Activated CD4-positive, alpha-beta T cell treated with anti-CD3 and anti-CD28 coated beads, Interleukin-2, amount 50 U/mL, for 24 hours (primary cell): Measurements from ENCODE around the gene SPATA20.

Experiments
- DNase-seq, 2 donors: peaks; one replicate each; pipeline ENCODE4 v3.0.0-alpha.2; 2020; ENCODE audit warnings: low read depth in 1 of 2, low spot score in 1 of 2

Gene SPATA20

DNA sequence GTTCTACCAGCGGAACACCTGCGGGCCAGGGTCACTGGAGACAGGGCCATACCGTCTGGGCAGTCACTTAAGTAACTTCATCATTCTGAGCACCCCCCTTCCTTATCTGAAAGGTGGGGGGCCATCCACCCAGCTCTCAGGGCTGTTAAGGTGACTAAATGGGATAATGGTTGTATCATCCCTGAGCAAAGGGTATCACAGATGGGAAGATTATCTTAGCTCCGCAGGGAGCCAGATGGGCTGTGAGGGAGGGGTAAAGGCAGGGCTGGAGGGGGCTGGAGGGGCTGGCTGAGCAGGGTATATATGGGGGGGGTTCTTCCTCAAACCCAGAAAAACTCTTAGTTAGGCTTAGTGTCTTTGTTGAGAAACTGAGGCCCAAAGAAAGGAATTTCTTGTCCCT lies 10.7 kb downstream of the SPATA20 start:
- DNase-seq = no peak

DNA sequence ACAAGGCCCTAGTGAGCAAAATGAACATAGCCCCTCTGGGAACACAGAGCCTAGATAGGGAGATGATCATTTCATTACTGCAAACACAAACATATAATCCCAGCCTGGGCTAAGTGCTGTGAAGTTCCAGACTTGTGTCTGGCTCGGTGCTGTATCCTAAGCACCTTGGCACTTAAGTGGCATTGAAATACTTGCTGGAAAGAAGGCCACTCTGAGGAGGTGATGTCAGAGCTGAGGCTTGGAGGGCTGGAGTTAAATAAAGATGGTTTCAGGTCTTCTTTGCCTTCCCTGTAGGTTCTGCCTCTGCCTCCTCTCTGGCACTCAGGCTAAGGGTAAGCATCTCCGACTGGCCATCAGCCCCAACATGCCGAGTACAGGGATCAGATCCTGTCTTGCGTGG lies 11.1 kb downstream of the SPATA20 start:
- DNase-seq = no peak

DNA sequence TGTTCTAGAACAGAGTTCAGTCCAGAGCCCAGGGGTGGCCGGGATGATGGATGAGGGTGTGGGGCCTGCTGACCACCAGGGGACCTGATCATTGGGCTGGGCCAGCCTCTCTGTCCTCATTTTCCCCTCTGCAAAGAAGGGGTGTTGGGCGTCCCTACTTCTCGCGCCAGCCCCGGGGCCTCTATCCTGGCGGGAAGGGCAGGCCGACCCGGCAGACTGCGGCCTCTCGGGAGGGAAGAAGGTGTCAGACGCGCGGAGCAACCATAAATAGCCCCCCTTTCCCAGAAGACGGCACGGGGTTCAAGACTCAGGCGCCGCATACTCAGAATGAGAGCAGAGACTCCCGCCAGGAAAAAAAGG lies 11.6 kb downstream of the SPATA20 start:
- no peak for DNase-seq

DNA sequence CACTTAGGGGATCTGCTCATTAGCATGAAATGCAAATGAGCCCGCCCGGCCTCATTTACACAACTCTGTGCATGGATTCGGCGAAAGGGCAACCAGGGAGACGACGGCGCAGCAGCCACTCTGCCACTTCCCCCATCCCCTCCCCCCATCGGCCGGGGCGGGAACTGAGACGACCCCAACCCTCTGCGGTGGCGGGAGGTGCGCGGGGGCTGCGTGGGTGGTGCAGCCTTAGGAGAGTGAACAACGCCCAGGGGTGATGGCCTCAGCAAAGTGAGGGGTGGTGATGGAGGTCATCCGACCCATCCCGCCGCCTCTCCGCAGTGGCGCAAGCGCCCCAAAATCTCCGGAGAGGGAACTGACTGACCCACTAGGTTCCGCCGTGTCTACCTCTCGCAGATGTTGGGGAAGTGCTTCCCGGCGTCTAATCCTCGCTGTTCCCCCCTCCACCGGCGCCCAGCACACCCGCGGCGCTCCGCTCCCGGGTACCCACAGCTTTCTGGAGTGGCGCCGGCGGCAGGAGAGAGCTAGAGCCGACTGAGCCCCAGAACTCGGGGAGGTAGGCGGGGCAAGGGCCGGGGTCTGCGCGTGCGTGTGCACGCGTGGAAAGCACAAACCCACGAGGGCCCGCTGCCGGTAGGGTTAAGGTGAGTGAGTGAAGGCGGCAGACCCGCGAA lies 12.1 kb downstream of the SPATA20 start:
- DNase-seq = peak in 1 of 2 donors; percentile 21

DNA sequence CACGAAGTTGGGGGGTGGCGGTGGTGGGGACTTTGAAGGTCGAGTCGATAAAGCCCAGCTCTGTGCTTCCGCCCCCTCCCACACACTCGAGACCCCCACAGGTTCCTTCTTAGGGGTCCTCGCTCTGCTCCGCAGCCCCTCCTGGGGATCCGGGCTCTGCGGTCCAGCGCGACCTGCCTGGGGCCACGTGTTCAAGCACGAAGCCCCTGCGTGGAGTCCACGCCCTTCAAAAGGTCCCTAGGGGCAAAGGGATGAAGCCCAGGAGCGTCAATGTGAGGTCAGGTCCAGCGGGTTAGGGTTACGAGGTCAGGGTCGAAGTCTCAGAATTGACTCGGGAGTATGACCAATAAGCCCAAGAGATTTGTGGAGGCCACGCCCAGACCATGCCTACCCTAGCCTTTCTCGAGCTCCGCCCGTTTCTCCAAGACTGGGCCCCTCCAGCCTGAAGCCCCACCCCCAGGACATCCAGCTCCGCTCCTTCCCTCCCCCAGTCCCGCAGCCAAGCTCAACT lies 12.8 kb downstream of the SPATA20 start:
- no peak for DNase-seq

DNA sequence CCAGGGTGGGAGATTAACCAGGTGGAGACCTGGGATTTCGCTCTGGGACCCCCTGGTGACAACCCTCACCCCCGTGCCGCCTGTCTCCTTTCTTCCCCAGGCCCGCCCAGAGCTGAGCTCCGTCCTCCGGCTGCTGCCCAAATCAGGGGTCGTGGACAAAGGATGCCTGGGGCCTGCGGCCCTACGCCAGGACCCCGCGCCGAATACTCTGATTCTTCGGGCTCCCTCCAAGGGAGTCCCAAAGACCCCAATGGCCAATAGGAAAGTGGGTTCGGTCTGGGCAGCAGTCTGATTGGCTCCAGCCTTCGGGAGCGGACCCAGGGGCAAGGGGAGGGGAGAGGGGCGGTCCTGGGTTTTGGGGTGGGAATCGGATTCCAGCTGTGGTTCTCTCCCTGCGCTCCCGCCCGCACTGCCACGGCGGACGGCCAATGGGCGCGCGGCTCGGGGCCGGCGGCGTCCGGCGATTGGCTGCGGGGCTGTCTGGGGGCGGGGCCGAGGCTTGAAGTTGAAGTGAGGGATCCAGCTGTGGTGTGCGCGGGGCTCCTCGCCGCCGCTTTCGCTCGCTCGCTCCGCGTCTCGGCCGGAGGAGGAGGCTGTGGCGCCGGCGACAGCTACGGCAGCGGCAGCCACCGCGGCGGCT lies 13.3 kb downstream of the SPATA20 start, which contains the start of gene CACNA1G:
TSS of gene CACNA1G (plus strand) at position 531 of the 640 bp plus-strand sequence. CDS start 745 bp downstream, outside the sequence.
- DNase-seq = peak; percentile 73 to 76

DNA sequence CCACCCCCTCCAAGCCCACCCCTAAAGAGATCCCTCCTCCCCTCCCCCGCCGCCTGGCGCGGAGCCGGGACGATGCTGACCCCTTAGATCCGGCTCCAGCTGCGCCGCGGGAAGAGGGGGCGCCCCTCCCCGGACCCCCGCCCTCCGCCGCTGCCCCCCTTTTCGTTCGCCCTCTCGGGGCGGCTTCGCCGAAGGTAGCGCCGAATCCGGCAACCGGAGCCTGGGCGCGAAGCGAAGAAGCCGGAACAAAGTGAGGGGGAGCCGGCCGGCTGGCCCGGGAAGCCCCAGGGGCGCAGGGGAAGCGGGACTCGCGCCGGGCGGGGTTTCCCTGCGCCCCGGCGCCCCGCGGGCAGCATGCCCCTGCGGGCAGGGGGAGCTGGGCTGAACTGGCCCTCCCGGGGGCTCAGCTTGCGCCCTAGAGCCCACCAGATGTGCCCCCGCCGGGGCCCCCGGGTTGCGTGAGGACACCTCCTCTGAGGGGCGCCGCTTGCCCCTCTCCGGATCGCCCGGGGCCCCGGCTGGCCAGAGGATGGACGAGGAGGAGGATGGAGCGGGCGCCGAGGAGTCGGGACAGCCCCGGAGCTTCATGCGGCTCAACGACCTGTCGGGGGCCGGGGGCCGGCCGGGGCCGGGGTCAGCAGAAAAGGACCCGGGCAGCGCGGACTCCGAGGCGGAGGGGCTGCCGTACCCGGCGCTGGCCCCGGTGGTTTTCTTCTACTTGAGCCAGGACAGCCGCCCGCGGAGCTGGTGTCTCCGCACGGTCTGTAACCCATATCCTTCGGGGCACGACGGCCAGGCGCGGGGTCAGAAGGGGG lies 14.2 kb downstream of the SPATA20 start:
- DNase-seq = no peak

DNA sequence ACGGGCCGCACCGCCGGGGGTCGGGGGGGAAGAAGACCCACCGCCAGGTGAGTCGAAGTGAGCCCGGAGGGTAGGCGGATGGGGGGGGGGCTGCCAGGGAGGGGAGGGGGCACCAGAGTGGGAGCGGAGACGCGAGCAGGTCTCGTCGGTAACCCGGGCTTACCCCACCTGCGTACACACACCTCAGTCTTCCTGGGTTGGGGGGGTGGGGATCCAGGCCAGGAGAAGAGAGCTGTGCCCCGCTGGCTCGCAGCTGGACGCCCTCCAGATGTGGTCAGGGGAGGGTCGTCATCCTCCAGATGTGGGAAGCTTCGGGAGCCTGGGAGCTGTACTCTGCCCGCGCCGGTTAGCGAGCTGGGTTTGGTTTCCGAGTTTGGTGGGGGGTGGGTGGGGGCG lies 14.8 kb downstream of the SPATA20 start:
- no peak for DNase-seq

DNA sequence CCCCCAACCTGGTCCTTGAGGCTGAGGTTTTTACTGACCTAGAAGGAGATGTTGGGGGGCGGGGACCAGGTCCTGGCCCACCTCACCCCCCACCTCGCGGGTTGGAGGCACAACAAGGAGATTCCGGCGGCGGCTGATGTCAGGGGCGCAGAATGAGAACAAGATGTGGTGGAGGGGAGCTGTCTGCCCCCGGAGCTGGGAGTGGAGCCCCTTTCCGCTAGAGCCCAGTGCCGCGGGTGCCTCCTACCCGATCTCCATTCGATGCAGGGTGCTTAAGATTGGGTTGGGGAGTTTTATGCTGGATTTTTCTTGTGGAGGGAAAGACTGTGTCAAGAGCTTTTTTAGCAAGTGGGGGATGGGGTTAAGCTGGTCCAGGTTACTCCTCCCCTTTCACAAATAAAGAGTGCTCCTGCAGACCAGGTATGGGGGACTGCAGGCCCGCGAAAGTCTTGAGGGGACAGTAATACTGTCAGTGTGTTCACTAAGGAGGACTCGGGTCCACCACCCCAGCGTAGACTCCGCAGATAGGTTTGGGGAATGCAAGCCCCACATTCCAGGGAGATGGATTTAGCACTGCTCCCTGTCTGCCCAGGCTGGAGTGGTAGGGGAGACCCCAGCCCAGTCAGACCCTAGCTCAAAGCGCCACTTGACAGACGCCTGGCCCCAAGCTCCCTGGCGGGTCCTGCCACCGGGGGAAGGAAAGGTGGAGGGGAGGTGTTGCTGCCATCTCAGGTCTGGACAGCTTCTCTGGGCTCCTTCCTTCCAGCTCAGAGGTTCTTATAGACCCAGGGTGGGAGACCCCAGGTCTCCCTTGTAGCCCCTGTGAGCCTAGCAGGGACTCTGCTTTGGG lies 15.5 kb downstream of the SPATA20 start:
- no peak for DNase-seq

DNA sequence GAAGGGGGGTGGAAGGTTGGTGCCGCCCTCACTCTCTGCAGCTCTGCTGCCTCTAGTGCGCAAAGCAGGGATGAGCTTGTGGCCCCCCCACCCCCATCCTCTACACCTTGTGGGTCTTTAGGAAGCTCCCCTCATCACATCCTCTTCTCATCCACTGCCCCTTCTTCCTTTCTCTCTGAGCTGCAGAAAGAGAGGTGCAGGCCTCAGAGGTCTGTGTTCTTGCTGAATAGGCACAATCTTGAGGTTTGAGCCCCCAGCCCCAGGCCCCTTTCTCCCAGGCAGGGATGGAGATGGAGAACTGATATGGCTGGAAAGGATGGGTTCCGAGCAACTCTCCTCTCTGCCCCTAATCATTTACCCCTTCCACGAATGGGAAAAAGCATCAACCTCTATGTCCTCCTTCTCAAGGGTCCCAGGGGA lies 16.1 kb downstream of the SPATA20 start:
- no peak for DNase-seq

DNA sequence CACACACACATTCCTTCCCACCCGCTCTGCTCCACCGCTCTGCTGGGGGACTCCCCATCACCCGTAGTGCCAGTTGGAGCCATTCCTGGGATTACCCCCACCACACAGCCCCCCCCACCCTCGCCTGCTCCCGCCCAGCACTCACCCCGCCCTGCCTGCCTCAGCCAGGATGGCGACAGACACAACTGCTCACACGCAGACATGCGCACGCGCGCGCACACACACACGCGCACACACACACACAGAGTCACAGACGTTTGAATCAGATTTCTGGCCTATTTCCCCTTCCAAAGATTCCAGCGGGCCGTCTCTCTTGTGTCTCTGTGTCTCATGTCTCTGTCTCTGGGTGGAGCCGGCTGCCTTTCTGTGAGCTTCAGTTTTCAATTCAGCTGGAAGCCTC lies 17.9 kb downstream of the SPATA20 start:
- DNase-seq = no peak

DNA sequence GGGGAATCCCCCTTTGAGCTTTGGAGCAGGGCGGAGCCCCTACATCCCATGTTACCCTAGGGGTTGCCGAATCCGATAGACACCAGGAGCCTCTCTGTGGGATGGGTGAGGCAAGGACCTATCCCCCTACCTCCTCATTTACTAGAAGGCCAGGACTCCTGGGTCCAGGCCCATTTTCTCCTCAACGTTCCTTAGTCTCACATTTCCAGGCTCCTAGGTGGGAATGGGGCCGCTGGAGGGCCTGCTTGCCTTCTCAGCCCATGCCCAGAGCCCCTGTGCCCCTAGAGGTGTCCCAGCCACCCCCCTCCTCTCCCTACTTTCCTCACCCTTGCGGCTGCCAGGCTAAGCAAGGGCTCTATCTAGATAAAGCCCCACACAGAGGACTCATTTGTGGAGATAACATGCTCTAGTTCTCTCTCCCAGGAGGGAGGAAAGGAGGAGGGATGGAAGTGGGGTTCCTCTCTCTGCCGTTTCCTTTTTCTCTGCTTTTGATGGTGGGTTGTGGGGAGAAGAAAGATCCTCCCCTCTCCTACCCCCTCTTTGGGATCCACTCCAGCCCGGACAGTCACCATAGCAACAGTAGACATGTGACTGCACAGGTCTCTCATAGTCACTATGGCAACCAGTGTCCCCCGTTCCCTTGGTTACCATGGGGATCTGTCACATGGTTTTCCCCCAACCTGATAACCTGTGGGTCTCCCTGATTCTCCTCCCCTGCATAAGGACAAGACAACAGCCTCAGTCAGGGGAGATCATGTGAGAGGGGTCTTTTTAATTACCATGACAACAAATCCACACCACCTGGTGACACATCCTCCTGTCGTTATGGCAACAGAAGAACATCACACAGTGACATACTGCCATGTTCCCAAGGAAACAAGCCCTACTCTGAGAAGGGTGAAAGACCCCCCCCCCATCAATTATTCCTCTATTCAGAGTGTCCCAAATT lies 18.7 kb downstream of the SPATA20 start:
- DNase-seq = no peak

DNA sequence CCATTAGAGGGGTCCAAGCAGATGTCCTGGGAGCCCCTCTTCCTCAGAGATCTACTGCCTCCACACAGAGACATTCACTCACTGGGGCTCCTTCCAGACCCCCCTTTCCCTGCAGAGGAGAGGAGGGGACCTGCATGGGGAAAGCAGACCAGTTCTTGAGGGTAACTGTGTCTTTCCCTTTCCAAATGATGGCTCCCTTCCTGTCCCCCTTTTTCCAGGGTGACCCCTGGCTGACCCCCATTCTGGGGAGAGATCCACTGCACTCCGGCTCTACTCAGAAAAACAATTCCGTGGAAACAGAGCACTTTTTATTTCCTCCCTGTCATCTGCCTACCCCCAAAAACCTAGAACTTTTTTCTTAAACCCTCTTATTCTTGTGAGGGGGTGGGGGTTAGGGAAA lies 19.9 kb downstream of the SPATA20 start:
- DNase-seq = no peak

DNA sequence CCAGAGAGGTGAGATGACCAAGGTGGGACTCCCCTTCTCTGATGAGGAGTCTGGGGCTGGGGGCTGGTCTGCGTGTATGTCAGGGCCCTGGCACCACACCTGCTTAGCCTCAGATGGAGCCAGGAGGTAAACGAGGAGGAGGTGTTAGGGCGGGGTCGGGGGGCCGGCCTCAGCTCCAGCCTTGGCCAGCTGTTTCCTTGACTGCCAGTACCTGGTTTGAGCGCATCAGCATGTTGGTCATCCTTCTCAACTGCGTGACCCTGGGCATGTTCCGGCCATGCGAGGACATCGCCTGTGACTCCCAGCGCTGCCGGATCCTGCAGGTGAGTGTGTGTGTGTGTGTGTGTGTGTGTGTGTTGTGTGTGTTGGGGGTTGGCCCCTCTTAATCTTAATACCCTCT lies 21.7 kb downstream of the SPATA20 start:
- DNase-seq = no peak

DNA sequence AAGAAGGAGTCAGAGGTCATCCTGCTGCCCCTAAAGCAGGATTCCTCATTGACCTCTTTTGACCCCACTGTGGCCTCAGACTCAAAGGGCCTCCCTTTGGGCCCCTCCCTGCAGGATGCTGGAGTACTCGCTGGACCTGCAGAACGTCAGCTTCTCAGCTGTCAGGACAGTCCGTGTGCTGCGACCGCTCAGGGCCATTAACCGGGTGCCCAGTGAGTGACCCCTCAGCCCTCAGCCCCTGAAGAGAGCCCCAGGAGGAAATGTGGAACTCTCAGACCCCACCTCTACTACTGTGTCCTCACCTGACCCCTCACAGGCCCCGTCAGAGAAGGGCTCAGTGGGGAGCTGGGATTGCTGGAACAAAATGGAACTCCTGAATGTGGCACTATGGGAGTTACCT lies 22.6 kb downstream of the SPATA20 start:
- no peak for DNase-seq

DNA sequence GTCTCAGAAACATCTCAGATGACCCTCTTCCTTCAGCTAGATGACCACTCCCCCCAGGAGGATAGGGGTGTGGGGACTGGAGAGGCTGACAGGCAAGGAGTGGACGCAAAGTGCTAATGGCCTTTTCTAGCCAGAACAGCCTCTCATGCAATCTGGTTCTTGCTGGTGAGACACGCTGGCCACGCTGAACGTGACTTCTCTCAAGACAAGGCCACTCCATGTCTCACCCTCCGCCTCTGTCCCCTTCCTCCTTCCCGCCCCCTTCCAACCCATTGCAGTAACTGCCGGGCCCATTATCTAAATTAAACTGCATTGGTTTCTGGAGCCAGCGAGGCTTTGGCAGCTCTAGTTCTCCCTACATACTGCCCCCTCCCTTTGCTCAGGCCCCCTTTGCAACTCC lies 23.1 kb downstream of the SPATA20 start:
- DNase-seq = no peak

DNA sequence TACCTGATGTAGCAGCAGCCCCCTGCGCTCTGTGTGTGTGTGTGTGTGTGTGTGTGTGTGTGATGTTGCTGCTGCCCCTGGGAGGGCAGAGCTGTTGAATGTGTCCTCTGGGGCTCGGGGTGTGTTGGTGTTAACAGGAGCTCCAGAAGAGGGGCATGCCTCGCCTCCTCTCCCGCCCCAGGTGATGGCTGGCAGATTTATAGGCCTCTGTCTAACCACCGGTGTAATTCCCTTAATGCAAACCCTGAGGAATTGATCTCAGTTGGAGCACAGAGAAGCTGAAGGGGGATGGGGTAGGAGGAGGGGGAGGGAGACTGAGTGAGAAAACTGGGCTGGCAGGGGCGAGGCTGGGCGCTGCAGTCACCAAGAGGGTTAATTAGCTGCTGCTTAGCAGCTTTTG lies 23.6 kb downstream of the SPATA20 start:
- no peak for DNase-seq

DNA sequence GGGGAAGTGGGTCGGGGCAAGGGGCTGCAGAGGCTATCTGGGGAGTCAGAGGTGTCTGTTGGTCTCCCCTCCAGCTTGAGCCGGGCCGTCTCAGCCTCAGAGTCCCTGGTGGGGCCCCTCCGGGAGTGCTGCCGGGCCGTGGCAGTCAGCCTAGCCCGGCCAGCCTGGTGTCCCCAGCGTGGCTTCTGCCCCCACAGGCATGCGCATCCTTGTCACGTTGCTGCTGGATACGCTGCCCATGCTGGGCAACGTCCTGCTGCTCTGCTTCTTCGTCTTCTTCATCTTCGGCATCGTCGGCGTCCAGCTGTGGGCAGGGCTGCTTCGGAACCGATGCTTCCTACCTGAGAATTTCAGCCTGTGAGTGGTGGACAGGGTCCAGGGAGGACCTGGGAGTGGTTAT lies 24.7 kb downstream of the SPATA20 start:
- no peak for DNase-seq

DNA sequence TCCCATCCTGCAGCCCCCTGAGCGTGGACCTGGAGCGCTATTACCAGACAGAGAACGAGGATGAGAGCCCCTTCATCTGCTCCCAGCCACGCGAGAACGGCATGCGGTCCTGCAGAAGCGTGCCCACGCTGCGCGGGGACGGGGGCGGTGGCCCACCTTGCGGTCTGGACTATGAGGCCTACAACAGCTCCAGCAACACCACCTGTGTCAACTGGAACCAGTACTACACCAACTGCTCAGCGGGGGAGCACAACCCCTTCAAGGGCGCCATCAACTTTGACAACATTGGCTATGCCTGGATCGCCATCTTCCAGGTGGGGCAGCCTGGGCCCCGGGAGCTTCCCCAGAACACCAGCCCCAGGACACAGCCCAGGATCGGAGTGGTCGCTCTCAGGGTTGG lies 25.6 kb downstream of the SPATA20 start:
- no peak for DNase-seq
